GM18508 (cell line): ENCODE measurements around the gene PRR15L.

Source experiments
- ATAC-seq: cut with Tn5 transposase; IDR thresholded peaks from one replicate; pipeline ENCODE4 v1.9.1; 2021; ENCODE audit warnings: moderate number of reproducible peaks; ENCODE audit not compliant: insufficient read depth, unreplicated experiment

The PRR15L gene

GRCh38 chr17:47964856-47965255 lies 7.2 kb upstream of the PRR15L start:
- no peak for ATAC-seq

GRCh38 chr17:47962901-47963300 lies 5.2 kb upstream of the PRR15L start:
- no peak for ATAC-seq

- no peak for ATAC-seq
Observed at GRCh38 chr17:47961406-47961805, 3.7 kb upstream of the PRR15L start.

GRCh38 chr17:47959825-47960655 lies 2.4 kb upstream of the PRR15L start:
- ATAC-seq, result no peak

- no peak for ATAC-seq
Observed at GRCh38 chr17:47956791-47957590, 692 bp downstream of the PRR15L start.

- no peak for ATAC-seq
Observed at GRCh38 chr17:47955497-47956461, 1.9 kb downstream of the PRR15L start.

GRCh38 chr17:47953909-47954308 lies 3.8 kb downstream of the PRR15L start:
- no peak for ATAC-seq

- ATAC-seq, result no peak
Observed at GRCh38 chr17:47952171-47953021, 5.3 kb downstream of the PRR15L start.

- no peak for ATAC-seq
Observed at GRCh38 chr17:47950448-47950847, 7.2 kb downstream of the PRR15L start.

- ATAC-seq, result no peak
Observed at GRCh38 chr17:47949946-47950345, 7.7 kb downstream of the PRR15L start.

GRCh38 chr17:47949197-47949759 lies 8.4 kb downstream of the PRR15L start:
- no peak for ATAC-seq

GRCh38 chr17:47948706-47949196 lies 8.9 kb downstream of the PRR15L start:
- ATAC-seq, result no peak

- no peak for ATAC-seq
Observed at GRCh38 chr17:47946929-47947397, 10.7 kb downstream of the PRR15L start.

GRCh38 chr17:47946516-47946915 lies 11.2 kb downstream of the PRR15L start:
- no peak for ATAC-seq

- ATAC-seq, result no peak
Observed at GRCh38 chr17:47945529-47946508, 11.9 kb downstream of the PRR15L start.

GRCh38 chr17:47945080-47945479 lies 12.6 kb downstream of the PRR15L start:
- ATAC-seq, result no peak

- ATAC-seq, result no peak
Observed at GRCh38 chr17:47942568-47942967, 15.1 kb downstream of the PRR15L start.

GRCh38 chr17:47942096-47942510 lies 15.6 kb downstream of the PRR15L start:
- ATAC-seq, result no peak
